Neural cell (in vitro differentiated cells): ENCODE measurements around the gene ARFGAP1. TPM values are rescaled to one million over a fixed set of nuclear protein-coding genes. Genes with fewer than 3 reads are reported as not detected.

Source experiments
- H2AFZ ChIP-seq: fragments of 200-600, 300-800 bp; sonication (generic), shearing (Covaris generic); 2 replicates; pipeline ENCODE4 v1.6.0; 2014; ENCODE audit warnings: low read depth, mild to moderate bottlenecking, antibody characterized with exemption, low read length, moderate library complexity
- H3F3A ChIP-seq: fragments of 200-600 bp; shearing (Covaris generic); 2 replicates; pipeline ENCODE4 v1.6.1; 2016; ENCODE audit warnings: mild to moderate bottlenecking, moderate library complexity, mixed read lengths, antibody characterized with exemption, low read length; ENCODE audit not compliant: insufficient read depth, poor library complexity, severe bottlenecking
- H3K27ac ChIP-seq: fragments of 200-600, 300-800 bp; sonication (generic), shearing (Covaris generic); 2 replicates; pipeline ENCODE4 v1.5.1; 2014; ENCODE audit warnings: mild to moderate bottlenecking, low read length, moderate library complexity
- H3K27me3 ChIP-seq: fragments of 300-800, 200-600 bp; sonication (generic), shearing (Covaris generic); 2 replicates; pipeline ENCODE4 v1.6.0; 2014; ENCODE audit warnings: mild to moderate bottlenecking, low read depth, low read length, moderate library complexity; ENCODE audit not compliant: insufficient read depth
- H3K36me3 ChIP-seq: fragments of 300-800, 200-600 bp; sonication (generic), shearing (Covaris generic); 2 replicates; pipeline ENCODE4 v1.5.1; 2014; ENCODE audit warnings: mild to moderate bottlenecking, antibody characterized with exemption, low read length, moderate library complexity; ENCODE audit not compliant: insufficient read depth
- H3K4me2 ChIP-seq: fragments of 300-800, 200-600 bp; sonication (generic), shearing (Covaris generic); 2 replicates; pipeline ENCODE4 v1.6.0; 2014; ENCODE audit warnings: mild to moderate bottlenecking, low read length
- H3K4me3 ChIP-seq: fragments of 300-800, 200-600 bp; sonication (generic), shearing (Covaris generic); 2 replicates; pipeline ENCODE4 v1.5.1; 2014; ENCODE audit warnings: mild to moderate bottlenecking, low read length, moderate library complexity
- H3K79me2 ChIP-seq: fragments of 200-600 bp; shearing (Covaris generic); replicated peaks from 2 replicates; pipeline ENCODE4 v1.6.0; 2014; ENCODE audit warnings: mild to moderate bottlenecking, low read length, moderate library complexity; ENCODE audit not compliant: insufficient read depth
- H3K9ac ChIP-seq: fragments of 300-800, 200-600 bp; sonication (generic), shearing (Covaris generic); 2 replicates; pipeline ENCODE4 v1.6.1; 2016; ENCODE audit warnings: mild to moderate bottlenecking, low read length, mixed read lengths
- H3K9me2 ChIP-seq: fragments of 200-600 bp; shearing (Covaris generic); 2 replicates; pipeline ENCODE4 v1.6.1; 2016; ENCODE audit warnings: mild to moderate bottlenecking, low read length, mixed read lengths; ENCODE audit not compliant: insufficient read depth
- H3K9me3 ChIP-seq: fragments of 200-600, 300-800 bp; sonication (generic), shearing (Covaris generic); 2 replicates; pipeline ENCODE4 v1.6.1; 2016; ENCODE audit warnings: mild to moderate bottlenecking, mixed run types, low read length, moderate library complexity, mixed read lengths
- H4K20me1 ChIP-seq: fragments of 200-600 bp; shearing (Covaris generic); 2 replicates; pipeline ENCODE4 v1.6.1; 2016; ENCODE audit warnings: mild to moderate bottlenecking, mixed run types; ENCODE audit not compliant: insufficient read depth
- EP300 ChIP-seq: fragments of 450-650 bp; conservative IDR thresholded peaks from 2 replicates; pipeline ENCODE4 v1.6.1; 2014; ENCODE audit warnings: antibody characterized with exemption, mild to moderate bottlenecking, moderate library complexity; ENCODE audit not compliant: poor library complexity, severe bottlenecking
- EZH2 ChIP-seq: fragments of 200-600, 300-800 bp; shearing (Covaris generic), sonication (generic); IDR thresholded peaks from 2 replicates; pipeline ENCODE4 v1.6.1; 2014; ENCODE audit warnings: antibody characterized with exemption, low read length, borderline replicate concordance, mild to moderate bottlenecking; ENCODE audit not compliant: insufficient read depth, poor library complexity, severe bottlenecking
- MXI1 ChIP-seq: fragments of 450-650 bp; conservative IDR thresholded peaks from 2 replicates; pipeline ENCODE4 v1.6.1; 2014; ENCODE audit warnings: antibody characterized with exemption, mild to moderate bottlenecking; ENCODE audit not compliant: poor library complexity, severe bottlenecking
- POLR2AphosphoS5 ChIP-seq: IDR thresholded peaks from 2 replicates; pipeline ENCODE4 v1.6.1; 2012
- RAD21 ChIP-seq: fragments of 450-650 bp; conservative IDR thresholded peaks from 2 replicates; pipeline ENCODE4 v1.6.1; 2014; ENCODE audit warnings: antibody characterized with exemption, mild to moderate bottlenecking, moderate library complexity
- SMC3 ChIP-seq: fragments of 450-650 bp; conservative IDR thresholded peaks from 2 replicates; pipeline ENCODE4 v1.6.1; 2014; ENCODE audit warnings: antibody characterized with exemption, mild to moderate bottlenecking, moderate library complexity; ENCODE audit not compliant: poor library complexity
- TAF1 ChIP-seq: IDR thresholded peaks from 2 replicates; pipeline ENCODE4 v1.6.1; 2012; ENCODE audit warnings: low read depth
- polyA plus RNA-seq: library from polyadenylated mRNA; depleted of rRNA; stranded (reverse); fragments of >200 nt; gene quantifications from 2 replicates; pipeline ENCODE4 v1.2.3, GENCODE V29; 2014
- TF ChIP-seq, protein P1 (sequence below): fragments of 450-650 bp; IDR thresholded peaks from 2 replicates; pipeline ENCODE4 v1.5.1; 2014; ENCODE audit warnings: antibody characterized with exemption, mild to moderate bottlenecking, moderate library complexity; ENCODE audit not compliant: poor library complexity, severe bottlenecking
- TF ChIP-seq, protein P2 (sequence below): IDR thresholded peaks from 2 replicates; pipeline ENCODE4 v1.6.1; 2012; ENCODE audit warnings: borderline replicate concordance

The ARFGAP1 gene
- polyA plus RNA-seq, 1 donor from 2014 or later = 70.2 TPM

DNA sequence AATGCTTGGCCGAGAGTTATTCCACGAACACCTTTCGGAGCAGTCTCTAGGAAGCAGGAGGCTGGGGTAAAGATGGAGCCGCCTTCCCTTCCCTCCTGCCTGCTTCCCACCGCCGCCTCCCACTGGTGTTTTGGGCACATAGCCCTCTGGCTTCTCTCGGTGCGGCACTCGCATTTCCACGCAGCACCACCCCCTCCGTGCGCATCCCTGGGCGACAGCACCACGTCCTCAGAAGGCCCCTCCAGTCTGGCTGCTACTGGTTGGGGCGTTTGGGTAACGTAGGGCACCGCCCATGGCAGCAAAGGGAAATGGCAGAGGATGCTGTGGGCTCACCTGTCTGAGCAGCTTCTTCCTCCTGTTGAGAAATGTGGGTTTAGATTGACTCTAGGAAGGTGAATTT lies 22.8 kb downstream of the ARFGAP1 start:
- no peaks in the 10 kb centered on the region for H3F3A ChIP-seq
- no peaks in the 10 kb centered on the region for H3K27me3 ChIP-seq
- no peaks in the 10 kb centered on the region for H3K9me3 ChIP-seq
- no peaks in the 10 kb centered on the region for H4K20me1 ChIP-seq
- no peak overlapping the region for H3K4me3 ChIP-seq
- no peak overlapping the region for H2AFZ ChIP-seq
- no peak overlapping the region for H3K4me2 ChIP-seq
- H3K9ac ChIP-seq = no peak overlapping the region
- no peak overlapping the region for H3K27ac ChIP-seq
- H3K9me2 ChIP-seq = no peaks in the 10 kb centered on the region
- TF ChIP-seq, protein P1, sequence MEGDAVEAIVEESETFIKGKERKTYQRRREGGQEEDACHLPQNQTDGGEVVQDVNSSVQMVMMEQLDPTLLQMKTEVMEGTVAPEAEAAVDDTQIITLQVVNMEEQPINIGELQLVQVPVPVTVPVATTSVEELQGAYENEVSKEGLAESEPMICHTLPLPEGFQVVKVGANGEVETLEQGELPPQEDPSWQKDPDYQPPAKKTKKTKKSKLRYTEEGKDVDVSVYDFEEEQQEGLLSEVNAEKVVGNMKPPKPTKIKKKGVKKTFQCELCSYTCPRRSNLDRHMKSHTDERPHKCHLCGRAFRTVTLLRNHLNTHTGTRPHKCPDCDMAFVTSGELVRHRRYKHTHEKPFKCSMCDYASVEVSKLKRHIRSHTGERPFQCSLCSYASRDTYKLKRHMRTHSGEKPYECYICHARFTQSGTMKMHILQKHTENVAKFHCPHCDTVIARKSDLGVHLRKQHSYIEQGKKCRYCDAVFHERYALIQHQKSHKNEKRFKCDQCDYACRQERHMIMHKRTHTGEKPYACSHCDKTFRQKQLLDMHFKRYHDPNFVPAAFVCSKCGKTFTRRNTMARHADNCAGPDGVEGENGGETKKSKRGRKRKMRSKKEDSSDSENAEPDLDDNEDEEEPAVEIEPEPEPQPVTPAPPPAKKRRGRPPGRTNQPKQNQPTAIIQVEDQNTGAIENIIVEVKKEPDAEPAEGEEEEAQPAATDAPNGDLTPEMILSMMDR = peak; percentile 51
- TF ChIP-seq TAF1 (no peak), EZH2 (no peak)
- H3K36me3 ChIP-seq = no peaks in the 10 kb centered on the region
- no peaks in the 10 kb centered on the region for H3K79me2 ChIP-seq

- TF ChIP-seq SMC3 (no peak), TAF1 (no peak), MXI1 (no peak), EZH2 (no peak)
- TF ChIP-seq, protein P1 = no peak
- H3F3A ChIP-seq = no peaks in the 10 kb centered on the region
- H3K79me2 ChIP-seq = no peaks in the 10 kb centered on the region
- H3K9me2 ChIP-seq = no peaks in the 10 kb centered on the region
- no peak overlapping the region for H3K27ac ChIP-seq
- H4K20me1 ChIP-seq = no peaks in the 10 kb centered on the region
- H3K9ac ChIP-seq = no peak overlapping the region
- H2AFZ ChIP-seq = no peak overlapping the region
- no peak overlapping the region for H3K4me2 ChIP-seq
- H3K4me3 ChIP-seq = no peak overlapping the region
- H3K36me3 ChIP-seq = no peaks in the 10 kb centered on the region
- no peaks in the 10 kb centered on the region for H3K9me3 ChIP-seq
- H3K27me3 ChIP-seq = no peaks in the 10 kb centered on the region
These were observed 23.2 kb downstream of the ARFGAP1 start for GRCh38 chr20:63295846-63296245.

DNA sequence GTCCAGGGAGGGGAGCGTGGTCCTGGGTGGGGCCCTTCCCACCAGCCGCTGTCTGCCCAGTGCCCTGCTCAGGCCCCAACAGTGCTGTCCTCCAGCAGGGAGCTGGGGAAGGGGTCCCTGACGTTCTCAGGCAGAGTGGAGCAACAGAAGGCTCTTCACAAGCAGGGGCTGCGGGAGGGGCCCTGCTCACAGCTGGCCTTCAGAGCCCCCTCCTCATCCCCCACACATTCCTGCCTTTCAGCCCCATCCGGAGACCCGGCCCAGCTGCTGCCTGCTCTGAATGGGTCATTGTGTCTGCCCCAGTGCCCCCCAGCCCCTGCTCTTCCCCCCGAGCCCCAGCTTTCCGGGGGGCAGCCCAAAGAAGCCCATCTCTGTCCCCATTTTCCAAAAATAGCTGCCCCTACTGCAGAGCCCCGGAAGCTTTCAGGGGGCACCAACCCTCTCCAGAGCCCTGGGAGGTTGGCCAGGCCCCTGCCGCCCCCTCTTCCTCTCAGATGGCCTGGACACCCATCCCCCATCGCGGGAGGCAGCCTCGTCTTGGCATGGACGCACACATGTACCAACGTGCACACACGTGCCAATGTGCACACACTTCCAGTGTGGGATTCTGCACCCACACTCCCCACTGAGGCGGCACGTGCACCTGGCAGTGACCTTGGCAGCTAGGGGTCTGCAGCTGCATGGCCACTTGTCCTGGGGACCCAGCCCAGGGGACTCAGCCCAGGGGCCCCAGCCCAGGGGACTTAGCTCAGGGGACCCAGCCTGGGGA lies 24.1 kb downstream of the ARFGAP1 start:
- Histone ChIP-seq H3K27me3 (no peaks in the 10 kb centered on the region), H3K9ac (no peak overlapping the region), H3K4me3 (no peak overlapping the region), H4K20me1 (no peaks in the 10 kb centered on the region), H3K36me3 (no peaks in the 10 kb centered on the region), H3K27ac (no peak overlapping the region), H3F3A (no peaks in the 10 kb centered on the region), H3K9me2 (no peaks in the 10 kb centered on the region), H3K79me2 (no peaks in the 10 kb centered on the region), H3K9me3 (no peaks in the 10 kb centered on the region), H2AFZ (no peak overlapping the region), H3K4me2 (no peak overlapping the region)
- TF ChIP-seq SMC3 (no peak), EZH2 (no peak), POLR2AphosphoS5 (no peak), RAD21 (no peak), EP300 (no peak), MXI1 (no peak), TAF1 (no peak)
- TF ChIP-seq, protein P2, sequence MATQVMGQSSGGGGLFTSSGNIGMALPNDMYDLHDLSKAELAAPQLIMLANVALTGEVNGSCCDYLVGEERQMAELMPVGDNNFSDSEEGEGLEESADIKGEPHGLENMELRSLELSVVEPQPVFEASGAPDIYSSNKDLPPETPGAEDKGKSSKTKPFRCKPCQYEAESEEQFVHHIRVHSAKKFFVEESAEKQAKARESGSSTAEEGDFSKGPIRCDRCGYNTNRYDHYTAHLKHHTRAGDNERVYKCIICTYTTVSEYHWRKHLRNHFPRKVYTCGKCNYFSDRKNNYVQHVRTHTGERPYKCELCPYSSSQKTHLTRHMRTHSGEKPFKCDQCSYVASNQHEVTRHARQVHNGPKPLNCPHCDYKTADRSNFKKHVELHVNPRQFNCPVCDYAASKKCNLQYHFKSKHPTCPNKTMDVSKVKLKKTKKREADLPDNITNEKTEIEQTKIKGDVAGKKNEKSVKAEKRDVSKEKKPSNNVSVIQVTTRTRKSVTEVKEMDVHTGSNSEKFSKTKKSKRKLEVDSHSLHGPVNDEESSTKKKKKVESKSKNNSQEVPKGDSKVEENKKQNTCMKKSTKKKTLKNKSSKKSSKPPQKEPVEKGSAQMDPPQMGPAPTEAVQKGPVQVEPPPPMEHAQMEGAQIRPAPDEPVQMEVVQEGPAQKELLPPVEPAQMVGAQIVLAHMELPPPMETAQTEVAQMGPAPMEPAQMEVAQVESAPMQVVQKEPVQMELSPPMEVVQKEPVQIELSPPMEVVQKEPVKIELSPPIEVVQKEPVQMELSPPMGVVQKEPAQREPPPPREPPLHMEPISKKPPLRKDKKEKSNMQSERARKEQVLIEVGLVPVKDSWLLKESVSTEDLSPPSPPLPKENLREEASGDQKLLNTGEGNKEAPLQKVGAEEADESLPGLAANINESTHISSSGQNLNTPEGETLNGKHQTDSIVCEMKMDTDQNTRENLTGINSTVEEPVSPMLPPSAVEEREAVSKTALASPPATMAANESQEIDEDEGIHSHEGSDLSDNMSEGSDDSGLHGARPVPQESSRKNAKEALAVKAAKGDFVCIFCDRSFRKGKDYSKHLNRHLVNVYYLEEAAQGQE = no peak
- TF ChIP-seq, protein P1 = no peak
